GM19452 (cell line): ENCODE measurements around the gene PIK3C2A.

Experiments
- ATAC-seq: cut with Tn5 transposase; IDR thresholded peaks from one replicate; pipeline ENCODE4 v1.9.1; 2021; ENCODE audit not compliant: unreplicated experiment

PIK3C2A gene

GRCh38 chr11:17162376-17162775, 45.4 kb downstream of the PIK3C2A start:
- ATAC-seq, result no peak

- no peak for ATAC-seq
Observed at GRCh38 chr11:17161515-17161914, 46.3 kb downstream of the PIK3C2A start.

- ATAC-seq, result no peak
Observed at GRCh38 chr11:17159441-17159840, 48.3 kb downstream of the PIK3C2A start.
